ENCODE data around the gene CLEC5A. TPM values are rescaled to one million over a fixed set of nuclear protein-coding genes. Genes with fewer than 3 reads are reported as not detected.

CLEC5A gene
- total RNA-seq (2022; extraction: Qiagen RNA extraction; ENCODE audit: low read depth): not detected in 5 replicates

DNA sequence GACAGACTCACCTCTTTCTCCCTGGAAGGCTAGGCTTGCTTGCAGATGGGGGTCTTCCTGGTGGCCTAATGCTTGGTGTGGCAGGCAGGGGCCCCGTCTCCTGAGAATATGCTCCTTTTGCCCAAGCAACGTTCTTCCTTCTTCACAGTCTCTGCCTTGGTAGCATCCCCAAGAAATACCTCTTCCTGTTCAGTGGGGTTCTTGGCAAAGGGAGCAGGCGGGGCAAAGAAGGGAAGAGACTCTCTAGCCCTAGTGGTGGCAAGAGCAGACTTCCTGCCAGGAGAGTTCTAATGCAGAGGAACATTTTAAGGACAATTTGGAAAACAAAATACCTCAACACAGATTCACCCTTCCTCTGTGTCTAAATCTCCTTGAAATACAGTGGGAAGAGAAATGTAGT, at the start of gene CLEC5A:
CLEC5A (minus strand) TSS at position 179 of the 400 bp plus-strand sequence. CDS start 682 bp downstream, outside the sequence.

DNA sequence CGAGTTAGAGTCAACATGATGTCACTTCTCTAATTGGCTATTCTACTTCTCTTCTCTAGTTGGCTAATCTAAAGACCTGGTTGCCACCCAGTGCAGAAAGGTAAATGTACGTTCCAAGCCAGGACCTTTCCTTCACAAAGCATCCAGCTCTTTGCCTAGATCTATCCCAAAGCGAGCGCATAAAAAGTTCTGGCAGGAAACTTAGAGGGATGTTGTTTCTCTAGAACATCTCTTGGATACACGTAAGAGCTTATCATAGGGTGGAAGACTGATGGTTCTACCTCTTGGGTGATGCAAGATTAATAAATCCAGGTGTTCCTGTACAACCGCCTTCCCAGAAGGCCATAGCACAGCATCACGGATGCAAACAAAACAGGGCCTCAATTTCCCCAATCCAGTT, 26.9 kb upstream of the CLEC5A start, which contains the start of gene TAS2R38:
TAS2R38 (minus strand) TSS at position 101 of the 400 bp plus-strand sequence; CDS start at position 17, 84 bp downstream.

DNA sequence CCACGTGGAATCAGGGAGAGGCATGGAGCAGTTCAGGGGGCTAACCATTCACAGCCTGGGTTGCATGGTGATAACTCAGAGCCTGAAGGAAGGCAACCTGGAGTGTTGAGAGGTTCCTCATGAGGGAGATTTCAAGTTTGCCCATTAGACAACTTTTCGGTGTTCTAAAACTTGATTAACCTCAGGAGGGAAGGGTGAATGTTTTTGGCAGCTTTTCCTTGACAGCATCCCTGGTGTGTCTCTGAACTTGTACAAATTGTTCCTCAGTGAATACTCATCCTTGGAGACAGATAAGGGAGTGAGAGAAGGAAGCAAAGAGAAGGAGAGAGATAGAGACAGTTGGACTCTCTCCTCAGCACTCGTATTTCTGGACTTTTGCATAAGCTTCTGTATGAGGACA, 30.7 kb downstream of the CLEC5A start, which contains the start of gene OR9A4:
OR9A4 (plus strand) TSS at position 301 of the 400 bp plus-strand sequence. CDS start 2,477 bp downstream, outside the sequence.

Other genes with a start within 250 kb of the CLEC5A start
- gene DENND11, start 244.8 kb downstream of the CLEC5A start, total RNA-seq (2022; extraction: Qiagen RNA extraction; ENCODE audit: low read depth): 5.5 to 7.2 TPM (median 6.5 TPM) in 5 replicates
- gene WEE2, start 238.6 kb downstream of the CLEC5A start, total RNA-seq (2022; extraction: Qiagen RNA extraction; ENCODE audit: low read depth): not detected in 5 replicates
- gene SSBP1, start 208.6 kb downstream of the CLEC5A start, total RNA-seq (2022; extraction: Qiagen RNA extraction; ENCODE audit: low read depth): 283 to 344 TPM (median 297 TPM) in 5 replicates
- gene TAS2R3, start 182.9 kb downstream of the CLEC5A start, total RNA-seq (2022; extraction: Qiagen RNA extraction; ENCODE audit: low read depth): 0.14 TPM in 1 of 5 replicates, not detected in the others
- gene TAS2R4, start 170.3 kb downstream of the CLEC5A start, total RNA-seq (2022; extraction: Qiagen RNA extraction; ENCODE audit: low read depth): 0.12 to 0.17 TPM (median 0.13 TPM) in 4 of 5 replicates, not detected in the other
- gene TAS2R5, start 156.8 kb downstream of the CLEC5A start, total RNA-seq (2022; extraction: Qiagen RNA extraction; ENCODE audit: low read depth): 0.37 to 0.51 TPM (median 0.41 TPM) in 5 replicates
- not detected in 5 replicates for gene PRSS37, start 105.5 kb downstream of the CLEC5A start, total RNA-seq (2022; extraction: Qiagen RNA extraction; ENCODE audit: low read depth)
- gene OR9A4, start 30.6 kb downstream of the CLEC5A start, total RNA-seq (2022; extraction: Qiagen RNA extraction; ENCODE audit: low read depth): not detected in 5 replicates
- gene TAS2R38, start 26.8 kb upstream of the CLEC5A start, total RNA-seq (2022; extraction: Qiagen RNA extraction; ENCODE audit: low read depth): not detected in 5 replicates
- 0.45 to 0.66 TPM (median 0.53 TPM) in 5 replicates for gene MGAM, start 48.9 kb upstream of the CLEC5A start, total RNA-seq (2022; extraction: Qiagen RNA extraction; ENCODE audit: low read depth)
- 0.01 to 0.02 TPM in 2 of 5 replicates, not detected in the others for gene MGAM2, start 164.7 kb upstream of the CLEC5A start, total RNA-seq (2022; extraction: Qiagen RNA extraction; ENCODE audit: low read depth)